Measurements from ENCODE around the gene TMEM170A.
"Not testable (repeated sequence)": the region's sequence is repeated elsewhere in the genome, so short reads cannot be mapped to it uniquely, and the experiment has no call there.

TMEM170A gene

DNA sequence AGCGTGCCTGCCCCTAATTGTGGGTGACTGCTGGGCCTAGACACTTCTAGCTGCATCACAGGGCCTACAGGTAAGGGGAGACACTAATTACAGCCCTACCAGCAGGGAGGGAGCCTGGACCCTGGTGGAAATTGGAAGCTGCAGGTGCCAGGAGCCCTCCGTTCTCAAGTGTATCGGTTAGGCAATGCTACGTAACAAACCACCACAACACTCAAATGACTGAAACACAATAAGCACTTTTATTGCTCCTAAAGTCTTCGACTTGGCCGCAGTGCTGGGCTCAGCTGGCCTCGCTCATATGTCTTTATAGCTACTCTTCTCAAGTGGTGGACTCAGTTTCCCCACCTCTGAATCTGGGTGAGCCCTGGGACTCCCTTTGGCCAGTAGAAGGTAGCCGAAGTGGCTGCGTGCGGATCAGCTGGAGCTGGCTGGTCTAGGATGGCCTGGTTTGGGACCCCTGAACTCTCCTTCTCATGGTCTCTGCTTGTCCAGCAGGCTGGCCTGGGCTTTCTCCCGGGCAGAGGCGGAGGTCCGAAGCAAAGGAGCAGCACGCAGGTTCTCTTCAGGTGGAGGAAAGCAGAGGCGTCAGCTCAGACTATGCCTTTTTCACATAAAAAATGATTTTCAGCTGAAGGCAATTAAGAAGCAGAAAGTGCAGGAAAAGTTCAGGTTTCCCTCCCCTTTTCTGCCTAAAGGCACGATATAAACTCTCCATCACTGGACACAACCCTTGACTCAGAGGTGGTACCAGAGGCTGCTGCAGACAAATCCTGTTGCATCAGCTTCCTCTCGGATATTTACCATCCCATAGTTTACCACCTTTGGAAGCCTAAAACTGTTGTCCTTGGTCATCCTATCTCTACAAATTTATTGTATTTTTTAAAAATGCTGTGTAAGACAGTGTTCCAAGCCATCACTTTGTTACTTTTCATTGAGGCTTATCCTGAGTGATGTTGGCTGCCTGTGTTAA lies 8.7 kb upstream of the TMEM170A start:
- in situ Hi-C loops (cut with MboI; ENCODE audit: low sequenced_read_pairs), result loop anchor here (5.0 kb wide), 1 partner anchor 289 kb away; no protein-coding TSS in a partner anchor
- no peak for DNase-seq (ENCODE audit: low spot score in 2 of 2)
- Histone ChIP-seq H3K4me3 (no peak overlapping the region), H3K4me1 (peaks cover 14% of the 10 kb centered on the region), H3K27me3 (ENCODE audit: low read depth) (no peaks in the 10 kb centered on the region), H3K9me3 (no peaks in the 10 kb centered on the region), H3K36me3 (replicated peaks) (no peaks in the 10 kb centered on the region)

DNA sequence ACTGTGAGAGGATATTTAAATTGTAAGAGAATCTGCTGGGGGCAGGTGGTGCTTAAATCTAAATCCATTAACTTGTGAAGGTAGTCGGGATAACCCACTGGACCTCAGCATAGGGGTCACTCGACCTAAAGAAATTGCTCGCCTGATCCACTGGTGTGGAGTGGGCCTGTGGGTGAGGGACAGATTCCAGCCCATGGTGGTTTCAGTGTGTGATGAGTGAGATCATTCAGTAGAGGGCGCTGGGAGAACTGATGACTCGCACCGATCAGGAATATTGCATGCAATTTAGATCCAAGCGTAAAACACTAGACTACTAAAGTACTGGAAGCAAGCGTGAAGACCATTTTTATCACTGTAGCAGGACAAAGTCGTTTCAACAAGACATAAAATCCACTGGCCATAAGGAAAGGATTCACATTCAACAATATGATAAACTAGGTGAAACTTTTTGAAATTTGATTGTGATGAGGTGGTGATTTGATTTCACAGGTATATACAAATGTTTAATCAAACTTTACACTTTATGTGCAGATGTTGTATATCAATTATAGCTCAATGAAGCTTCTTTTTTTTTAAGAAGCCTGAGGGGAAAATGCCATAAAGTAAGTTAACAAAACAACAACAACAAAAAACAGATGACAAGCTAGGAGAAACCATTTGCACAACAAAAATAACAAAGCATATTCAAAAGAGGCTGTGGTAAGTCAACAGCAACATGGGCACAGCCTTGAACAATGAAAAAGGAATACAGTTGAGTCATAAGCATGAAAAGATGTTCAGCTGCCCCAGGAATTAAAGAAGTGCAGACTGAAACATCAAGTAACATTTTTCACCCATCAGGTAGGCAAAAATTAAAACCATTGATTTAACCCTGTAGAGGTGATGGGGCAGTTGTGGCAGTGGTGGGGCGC lies 7.5 kb upstream of the TMEM170A start:
- DNase-seq (ENCODE audit: low spot score in 2 of 2), result peak; percentile 70 to 75
- in situ Hi-C loops (cut with MboI; ENCODE audit: low sequenced_read_pairs), result loop anchor here (5.0 kb wide), 1 partner anchor 290 kb away; no protein-coding TSS in a partner anchor
- Histone ChIP-seq H3K4me3 (no peak overlapping the region), H3K9me3 (no peaks in the 10 kb centered on the region), H3K4me1 (peaks cover 14% of the 10 kb centered on the region), H3K27me3 (ENCODE audit: low read depth) (no peaks in the 10 kb centered on the region), H3K36me3 (replicated peaks) (no peaks in the 10 kb centered on the region)

DNA sequence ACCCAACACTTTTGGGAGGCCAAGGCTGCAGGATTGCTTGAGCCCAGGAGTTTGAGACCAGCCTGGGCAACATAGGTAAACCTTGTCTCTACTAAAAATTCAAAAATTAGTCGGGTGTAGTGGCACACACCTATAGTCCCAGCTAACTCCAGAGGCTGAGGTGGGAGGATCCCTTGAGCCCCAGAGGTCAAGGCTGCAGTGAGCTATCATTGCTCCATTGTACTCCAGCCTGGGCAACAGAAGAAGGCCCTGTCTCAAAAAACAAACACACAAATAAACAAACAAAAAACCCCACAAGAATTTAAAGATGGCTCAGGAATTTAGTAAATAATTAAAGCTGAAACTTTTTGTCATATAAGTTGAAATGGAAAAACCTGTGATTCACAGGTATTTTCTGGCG lies 2.3 kb upstream of the TMEM170A start:
- Histone ChIP-seq H3K9me3 (no peaks in the 10 kb centered on the region), H3K4me3 (no peak overlapping the region), H3K4me1 (peaks cover 10% of the 10 kb centered on the region), H3K27me3 (ENCODE audit: low read depth) (no peaks in the 10 kb centered on the region), H3K36me3 (replicated peaks) (no peaks in the 10 kb centered on the region; the same call in 1 of the 2 replicates)
- in situ Hi-C loops (cut with MboI; ENCODE audit: low sequenced_read_pairs), result no loop called here
- no peak for DNase-seq (ENCODE audit: low spot score in 2 of 2)

DNA sequence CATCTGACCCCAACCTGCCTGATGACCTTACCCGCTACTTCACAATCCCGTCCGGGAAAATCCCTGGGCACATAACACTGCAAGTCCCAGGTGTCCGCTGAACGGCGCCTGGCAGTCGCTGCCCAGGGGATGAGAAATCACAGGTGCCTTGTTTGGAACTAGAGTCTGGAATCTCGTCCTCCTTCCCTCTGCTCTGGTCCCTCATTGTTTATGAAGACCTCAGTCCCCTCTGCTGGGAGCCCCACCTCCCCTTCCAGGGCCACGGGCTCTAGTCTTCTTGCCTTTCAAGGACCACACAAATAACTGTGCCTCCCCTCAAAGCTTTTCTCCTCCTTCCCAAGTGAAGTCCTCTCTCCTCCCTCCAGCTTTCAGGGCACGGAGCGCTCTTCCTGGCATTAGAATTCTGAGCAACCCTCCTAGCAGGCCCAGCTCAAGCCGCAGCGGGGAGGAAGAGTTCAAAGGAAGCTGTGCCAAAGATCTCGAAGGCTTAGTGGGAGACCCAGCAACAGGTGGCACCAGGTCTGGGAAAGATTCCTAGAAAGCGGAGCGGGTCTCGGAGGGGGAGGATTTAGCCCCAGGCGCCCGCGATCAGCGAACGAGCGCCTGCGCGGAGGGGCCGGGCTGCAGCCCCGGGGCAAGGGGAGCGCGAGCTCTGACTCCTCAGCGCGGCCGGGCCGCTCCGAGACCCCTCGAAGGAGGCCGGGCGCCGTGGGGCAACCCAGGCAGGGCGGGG lies 934 bp downstream of the TMEM170A start:
- H3K4me1 ChIP-seq; H3K36me3 ChIP-seq (replicated peaks); H3K27me3 ChIP-seq (ENCODE audit: low read depth); H3K9me3 ChIP-seq; in situ Hi-C loops (cut with MboI; ENCODE audit: low sequenced_read_pairs): not testable (repeated sequence)
- H3K4me3 ChIP-seq, result peak overlapping the region; percentile 70
- peak; percentile 15 to 64 for DNase-seq (ENCODE audit: low spot score in 2 of 2)

DNA sequence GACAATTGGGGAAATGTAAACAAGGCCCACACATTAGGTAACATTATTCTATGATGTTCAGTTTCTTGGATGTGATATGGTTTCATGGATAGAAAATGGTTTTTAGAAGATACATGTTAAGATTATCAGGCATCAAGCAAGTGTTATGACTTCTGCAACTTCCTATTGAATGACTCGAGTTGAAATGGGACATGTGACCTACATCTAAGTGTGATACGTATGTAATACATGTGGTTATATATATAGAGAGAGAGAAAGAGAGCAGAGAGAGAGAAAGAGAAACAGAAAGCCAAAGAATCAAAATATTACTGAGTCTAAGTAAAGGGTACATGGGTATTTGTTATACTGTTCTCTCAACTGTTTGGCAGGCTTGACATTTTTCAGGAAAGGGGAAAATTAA lies 1.7 kb downstream of the TMEM170A start:
- H3K9me3 ChIP-seq, result no peaks in the 10 kb centered on the region
- in situ Hi-C loops (cut with MboI; ENCODE audit: low sequenced_read_pairs), result no loop called here
- no peaks in the 10 kb centered on the region; the same call in none of the 2 replicates for H3K36me3 ChIP-seq (replicated peaks)
- H3K27me3 ChIP-seq (ENCODE audit: low read depth), result no peaks in the 10 kb centered on the region
- H3K4me1 ChIP-seq, result peaks cover 6% of the 10 kb centered on the region
- no peak for DNase-seq (ENCODE audit: low spot score in 2 of 2)
- peak overlapping the region; percentile 6 for H3K4me3 ChIP-seq

DNA sequence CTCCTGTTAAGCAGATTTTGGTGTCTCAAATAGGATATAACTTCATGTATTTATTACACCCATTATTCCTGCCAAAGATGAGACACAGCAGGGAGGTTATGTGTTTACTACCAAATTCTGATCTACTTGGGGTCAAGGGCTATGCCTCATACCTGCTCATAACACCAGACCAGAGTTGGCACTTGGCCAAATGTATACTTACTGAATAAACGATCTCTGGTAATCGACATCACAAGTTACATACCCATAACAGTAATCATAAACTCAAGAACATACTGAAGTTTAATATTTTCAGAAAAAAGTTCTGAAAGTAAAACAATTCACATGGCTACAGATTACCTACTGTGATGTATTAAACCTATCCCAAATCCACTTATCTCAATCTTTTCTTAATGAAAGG lies 2.9 kb downstream of the TMEM170A start:
- in situ Hi-C loops (cut with MboI; ENCODE audit: low sequenced_read_pairs), result no loop called here
- no peaks in the 10 kb centered on the region for H3K9me3 ChIP-seq

DNA sequence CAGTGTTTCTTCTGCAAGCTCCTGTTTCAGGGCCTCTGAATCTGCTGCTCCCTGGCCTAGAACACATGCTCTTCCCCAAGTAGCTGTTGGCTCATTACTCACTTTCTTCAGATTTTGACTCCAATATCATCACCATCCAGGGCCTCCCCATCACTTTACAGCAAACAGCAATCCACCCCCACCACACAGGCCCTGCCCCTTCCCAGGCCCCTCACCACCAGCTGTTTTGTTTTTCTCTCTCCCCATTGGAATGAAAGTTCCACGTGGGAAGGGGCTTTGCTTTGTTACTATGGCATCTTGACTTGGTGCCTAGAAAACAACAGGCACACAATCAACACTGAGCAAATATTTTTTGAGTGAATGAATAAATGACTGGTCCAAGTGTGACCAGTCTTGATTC lies 4.0 kb downstream of the TMEM170A start:
- H3K4me1 ChIP-seq, result peaks cover 16% of the 10 kb centered on the region
- in situ Hi-C loops (cut with MboI; ENCODE audit: low sequenced_read_pairs), result no loop called here
- H3K4me3 ChIP-seq, result no peak overlapping the region
- no peaks in the 10 kb centered on the region; the same call in none of the 2 replicates for H3K36me3 ChIP-seq (replicated peaks)
- DNase-seq (ENCODE audit: low spot score in 2 of 2), result no peak
- H3K27me3 ChIP-seq (ENCODE audit: low read depth), result no peaks in the 10 kb centered on the region
- H3K9me3 ChIP-seq, result no peaks in the 10 kb centered on the region

More for the DNA sequence above, 2.9 kb downstream of the TMEM170A start:
- peaks cover 6% of the 10 kb centered on the region for H3K4me1 ChIP-seq
- no peaks in the 10 kb centered on the region for H3K27me3 ChIP-seq (ENCODE audit: low read depth)
- H3K36me3 ChIP-seq (replicated peaks), result no peaks in the 10 kb centered on the region; the same call in none of the 2 replicates
- no peak overlapping the region for H3K4me3 ChIP-seq
- DNase-seq (ENCODE audit: low spot score in 2 of 2), result no peak

DNA sequence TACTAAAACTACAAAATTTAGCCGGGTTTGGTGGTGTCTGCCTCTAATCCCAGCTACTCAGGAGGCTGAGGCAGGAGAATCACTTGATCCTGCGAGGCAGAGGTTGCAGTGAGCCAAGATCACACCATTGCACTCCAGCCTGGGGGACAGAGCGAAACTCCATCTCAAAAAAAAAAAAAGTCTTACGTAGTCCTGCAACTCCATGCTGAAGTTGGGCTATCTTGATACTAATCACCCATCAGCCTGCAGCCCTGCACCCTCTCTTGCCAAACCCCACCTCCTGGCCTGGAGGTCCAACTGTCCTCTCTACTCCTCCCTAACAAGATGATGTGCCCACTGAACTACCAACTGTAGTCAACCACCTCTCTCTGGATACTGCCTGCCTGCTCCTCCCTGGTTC lies 4.8 kb downstream of the TMEM170A start:
- H3K4me3 ChIP-seq, result no peak overlapping the region
- H3K27me3 ChIP-seq (ENCODE audit: low read depth), result no peaks in the 10 kb centered on the region
- H3K4me1 ChIP-seq, result peaks cover 23% of the 10 kb centered on the region
- in situ Hi-C loops (cut with MboI; ENCODE audit: low sequenced_read_pairs), result no loop called here
- H3K36me3 ChIP-seq (replicated peaks), result no peaks in the 10 kb centered on the region; the same call in none of the 2 replicates
- DNase-seq (ENCODE audit: low spot score in 2 of 2), result no peak
- no peaks in the 10 kb centered on the region for H3K9me3 ChIP-seq

DNA sequence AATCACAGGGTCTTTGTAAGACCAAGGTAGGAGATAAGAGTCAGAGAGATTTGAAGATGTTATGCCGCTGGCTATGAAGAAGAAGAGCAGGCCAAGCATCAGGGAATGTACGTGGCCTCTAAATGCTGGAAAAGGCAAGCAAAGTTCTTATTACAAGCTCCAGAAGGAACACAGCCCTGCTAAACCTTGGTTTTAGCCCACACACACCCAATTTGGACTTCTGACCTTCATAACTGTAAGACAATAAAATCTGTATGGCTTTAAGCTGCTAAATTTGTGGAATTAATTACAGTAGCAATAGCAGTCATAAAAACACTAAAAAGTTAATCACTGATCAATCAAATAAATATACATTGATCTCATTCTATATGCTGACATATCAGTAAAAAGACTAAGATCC lies 6.0 kb downstream of the TMEM170A start:
- Histone ChIP-seq H3K4me3 (no peak overlapping the region), H3K27me3 (ENCODE audit: low read depth) (no peaks in the 10 kb centered on the region), H3K4me1 (peaks cover 26% of the 10 kb centered on the region), H3K36me3 (replicated peaks) (no peaks in the 10 kb centered on the region; the same call in 1 of the 2 replicates), H3K9me3 (no peaks in the 10 kb centered on the region)
- in situ Hi-C loops (cut with MboI; ENCODE audit: low sequenced_read_pairs), result no loop called here
- no peak for DNase-seq (ENCODE audit: low spot score in 2 of 2)

DNA sequence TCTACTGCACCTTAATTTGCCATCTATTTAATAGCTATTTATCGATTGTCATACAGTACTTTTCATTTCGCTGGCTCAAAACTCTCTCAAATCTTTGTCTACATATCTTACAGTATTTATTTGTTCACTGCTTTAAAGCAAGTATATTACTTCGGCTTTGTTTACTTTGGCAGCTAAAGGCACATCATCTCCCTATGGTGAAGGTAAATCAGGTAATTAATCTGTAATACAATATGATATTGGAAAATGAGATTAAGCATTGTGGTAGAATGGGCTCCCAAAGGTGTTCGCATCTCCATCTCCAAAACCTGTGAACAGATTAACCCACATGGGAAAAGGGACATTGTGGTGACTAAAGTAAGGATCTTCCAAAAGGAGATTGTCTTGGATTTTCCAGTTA lies 6.5 kb downstream of the TMEM170A start:
- in situ Hi-C loops (cut with MboI; ENCODE audit: low sequenced_read_pairs), result no loop called here
- Histone ChIP-seq H3K27me3 (ENCODE audit: low read depth) (no peaks in the 10 kb centered on the region), H3K4me3 (no peak overlapping the region), H3K36me3 (replicated peaks) (no peaks in the 10 kb centered on the region; the same call in 1 of the 2 replicates), H3K9me3 (no peaks in the 10 kb centered on the region), H3K4me1 (peaks cover 26% of the 10 kb centered on the region)
- no peak for DNase-seq (ENCODE audit: low spot score in 2 of 2)

DNA sequence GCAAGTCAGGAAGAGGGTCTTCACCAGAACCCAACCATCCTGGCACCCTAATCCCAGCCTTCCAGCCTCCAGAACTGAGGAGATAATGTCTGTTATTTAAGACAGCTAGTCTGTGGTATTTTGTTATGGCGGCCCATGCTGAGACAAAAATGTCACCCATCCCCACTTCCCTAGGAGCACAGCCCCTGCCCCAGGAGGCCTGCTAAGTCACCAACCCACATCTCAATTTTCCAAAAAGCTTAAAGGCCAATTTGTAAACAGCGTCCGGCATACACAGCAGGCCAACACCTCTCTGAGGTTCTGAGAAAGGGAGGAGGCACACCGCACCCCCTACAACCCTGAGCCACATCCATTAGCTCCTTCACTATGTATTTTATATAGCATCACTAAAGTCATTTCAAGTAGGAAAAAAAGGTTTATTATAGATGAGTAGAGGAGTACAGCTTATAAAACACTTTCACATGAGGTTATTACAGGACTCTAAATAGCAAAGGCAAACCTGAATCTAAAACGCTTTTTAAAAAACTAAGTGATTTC lies 6.9 kb downstream of the TMEM170A start:
- no peaks in the 10 kb centered on the region for H3K27me3 ChIP-seq (ENCODE audit: low read depth)
- H3K4me3 ChIP-seq, result no peak overlapping the region
- no peaks in the 10 kb centered on the region for H3K9me3 ChIP-seq
- DNase-seq (ENCODE audit: low spot score in 2 of 2), result no peak
- H3K4me1 ChIP-seq, result peaks cover 21% of the 10 kb centered on the region
- in situ Hi-C loops (cut with MboI; ENCODE audit: low sequenced_read_pairs), result no loop called here
- H3K36me3 ChIP-seq (replicated peaks), result no peaks in the 10 kb centered on the region; the same call in 1 of the 2 replicates

DNA sequence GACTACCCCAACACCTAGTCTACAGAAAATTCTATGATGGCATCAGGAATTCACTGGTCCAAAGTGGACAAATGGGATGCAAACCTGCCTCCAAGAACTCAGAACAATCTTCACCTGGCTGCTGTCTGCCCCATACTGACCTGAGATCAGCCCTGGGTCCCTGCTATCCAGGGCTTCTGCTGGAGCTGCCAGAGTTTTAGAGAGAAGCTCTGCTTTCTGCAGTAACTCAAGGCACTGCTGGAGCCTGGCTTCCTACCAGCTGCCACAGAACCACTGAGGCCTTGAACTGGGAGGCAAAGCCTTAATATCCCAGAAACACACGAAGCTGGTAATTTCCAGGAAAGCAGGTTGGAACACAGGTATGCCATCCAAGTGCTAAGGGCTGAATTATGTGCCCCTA lies 7.5 kb downstream of the TMEM170A start:
- H3K36me3 ChIP-seq (replicated peaks), result no peaks in the 10 kb centered on the region; the same call in 1 of the 2 replicates
- no peaks in the 10 kb centered on the region for H3K9me3 ChIP-seq
- no peak for DNase-seq (ENCODE audit: low spot score in 2 of 2)
- H3K4me1 ChIP-seq, result peaks cover 20% of the 10 kb centered on the region
- in situ Hi-C loops (cut with MboI; ENCODE audit: low sequenced_read_pairs), result no loop called here
- H3K4me3 ChIP-seq, result no peak overlapping the region
- no peaks in the 10 kb centered on the region for H3K27me3 ChIP-seq (ENCODE audit: low read depth)

DNA sequence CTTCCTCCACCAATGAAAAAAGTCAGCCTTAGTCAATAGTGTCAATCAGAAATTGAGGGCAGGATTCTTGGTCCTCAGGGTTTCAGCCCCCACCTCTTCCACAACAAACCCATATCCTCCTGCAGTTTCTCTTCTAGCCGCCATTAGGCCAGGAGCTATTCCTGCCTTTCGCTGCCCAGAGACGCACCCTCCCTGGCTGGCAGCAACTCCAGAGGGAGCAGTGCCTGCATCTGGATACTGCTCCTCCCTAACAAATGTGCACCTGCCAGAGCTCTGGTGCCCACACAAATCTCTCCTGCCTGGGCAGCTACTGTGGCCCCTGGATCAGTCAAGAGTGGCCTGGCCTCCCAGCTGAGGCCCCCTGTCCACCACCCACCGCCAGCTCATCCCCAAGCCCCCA lies 8.0 kb downstream of the TMEM170A start:
- H3K4me3 ChIP-seq; DNase-seq (ENCODE audit: low spot score in 2 of 2); H3K36me3 ChIP-seq (replicated peaks); H3K9me3 ChIP-seq; in situ Hi-C loops (cut with MboI; ENCODE audit: low sequenced_read_pairs); H3K27me3 ChIP-seq (ENCODE audit: low read depth): not testable (repeated sequence)
- peaks cover 20% of the 10 kb centered on the region for H3K4me1 ChIP-seq
